Transverse colon (tissue), 4 donors: ENCODE measurements around the gene ABCA7. TPM values are rescaled to one million over a fixed set of nuclear protein-coding genes. Genes with fewer than 3 reads are reported as not detected.
A peak's percentile ranks its signal among the peaks of the same experiment; 100 is the strongest.

Experiments used
- DNase-seq: peaks from one replicate; pipeline ENCODE4 v3.0.0-alpha.2; 2019
- H3K27ac ChIP-seq, 4 donors: fragments of 200-600 bp; sonication (generic); 2 replicates each; pipeline ENCODE4 v1.5.1; 2016 to 2018; ENCODE audit warnings: inconsistent platforms in 4 of 4
- H3K27me3 ChIP-seq: fragments of 200-600 bp; sonication (generic); 2 replicates; pipeline ENCODE4 v1.5.1; 2017; ENCODE audit warnings: inconsistent platforms
- H3K36me3 ChIP-seq, 4 donors: fragments of 200-600 bp; sonication (generic); 2 replicates each; pipeline ENCODE4 v1.5.1; 2017 to 2019; ENCODE audit warnings: inconsistent platforms in 4 of 4
- H3K4me1 ChIP-seq, 4 donors: fragments of 200-600 bp; sonication (generic); 2 replicates each; pipeline ENCODE4 v1.5.1; 2017 to 2020; ENCODE audit warnings: inconsistent platforms in 4 of 4
- H3K4me3 ChIP-seq, 4 donors: fragments of 200-600 bp; sonication (generic); 1 replicate in 1 of 4; 2 replicates in 3 of 4; pipeline versions ENCODE4 v1.5.1 to v1.6.1; 2017 to 2019; ENCODE audit warnings: inconsistent platforms in 4 of 4
- H3K9me3 ChIP-seq, 2 donors: fragments of 200-600 bp; sonication (generic); 2 replicates each; pipeline ENCODE4 v1.5.1; 2017 to 2019; ENCODE audit warnings: inconsistent platforms in 2 of 2
- CTCF ChIP-seq, 5 experiments: fragments of 200-600 bp in 3 of 5; fragments of 450-650 bp in 2 of 5; sonication (generic) in 3 of 5; IDR thresholded peaks; 1 replicate in 2 of 5; 2 replicates in 3 of 5; pipeline ENCODE4 v1.5.1; 2016 to 2017; ENCODE audit warnings: antibody characterized with exemption in 5 of 5, inconsistent platforms in 3 of 5, mild to moderate bottlenecking in 2 of 5, moderate library complexity in 1 of 5
- EP300 ChIP-seq: sonication (generic); formaldehyde crosslinking; IDR thresholded peaks from one replicate; pipeline ENCODE4 v1.6.1; 2017; ENCODE audit warnings: antibody characterized with exemption, low read depth
- POLR2A ChIP-seq: fragments of 450-650 bp; IDR thresholded peaks from one replicate; pipeline ENCODE4 v1.6.1; 2016; ENCODE audit warnings: antibody characterized with exemption, mild to moderate bottlenecking, moderate library complexity
- POLR2AphosphoS5 ChIP-seq, 3 donors: sonication (generic); formaldehyde crosslinking; IDR thresholded peaks; one replicate each; pipeline ENCODE4 v1.6.1; 2016; ENCODE audit warnings: antibody characterized with exemption in 3 of 3
- WGBS, 2 donors: methylation state at CpG; one replicate each; pipeline ENCODE4 v1.1.5; 2018; ENCODE audit warnings: low coverage in 1 of 2; 5-methylcytosine and 5-hydroxymethylcytosine counted together
- in situ Hi-C, 4 donors: fragments of 200-750 bp; cut with MboI; loops; one replicate each; pipeline versions ENCODE4 v1.15.0 to v1.15.1; 2017; ENCODE audit warnings: low sequenced_read_pairs in 3 of 4, low pct_ligation_motif_present in 1 of 4, low pct_unique_long_range_greater_than_20kb in 1 of 4
- intact Hi-C: fragments of 100-400 bp; cut with DNase I; formaldehyde crosslinking; loops from one replicate; pipeline ENCODE4 v1.15.1; 2023; ENCODE audit warnings: low total_unique reads
- total RNA-seq, 4 donors: library from RNA; depleted of rRNA; stranded (reverse); fragments of >200 nt; gene quantifications; one replicate each; pipeline ENCODE4 v1.1.0, GENCODE V29; 2016

ABCA7 gene
- total RNA-seq, 4 donors from 2014 or later = 47.1 to 128 (median 82.0) TPM

- TF ChIP-seq POLR2A (no peak), CTCF (IDR thresholded peaks at IDR 0.05) (no peak), POLR2AphosphoS5 (IDR thresholded peaks at IDR 0.05) (peak in 1 of 3 donors; percentile 11), EP300 (no peak)
- Histone ChIP-seq H3K36me3 (peaks cover 0 to 10% (median 4%) of the 10 kb centered on the region in 4 donors), H3K27me3 (no peaks in the 10 kb centered on the region), H3K4me1 (peaks cover 19 to 48% (median 36%) of the 10 kb centered on the region in 4 donors), H3K9me3 (no peaks in the 10 kb centered on the region), H3K27ac (no peak overlapping the region), H3K4me3 (no peak overlapping the region)
- in situ Hi-C loops (no loop called here), intact Hi-C loops (loop anchor here (10.0 kb wide), 2 partner anchors 137 to 183 kb away; partner anchors contain the start of genes ARID3A, ATP5F1D and MIDN)
- no peak for DNase-seq
- WGBS, 2 donors = 88% methylated on average over 24 of the region's 25 CpGs; no CpG with 5 or more reads in 1 of the 2 donors
Measured at GRCh38 chr19:1107661-1108261, 67.9 kb downstream of the ABCA7 start.

GRCh38 chr19:1108291-1109031, 68.6 kb downstream of the ABCA7 start:
- 94% methylated on average over 82 of the region's 89 CpGs; no CpG with 5 or more reads in 1 of the 2 donors for WGBS, 2 donors
- Histone ChIP-seq H3K27me3 (no peaks in the 10 kb centered on the region), H3K36me3 (peaks cover 0 to 10% (median 4%) of the 10 kb centered on the region in 4 donors), H3K4me3 (no peak overlapping the region), H3K27ac (no peak overlapping the region), H3K4me1 (peaks cover 19 to 48% (median 36%) of the 10 kb centered on the region in 4 donors), H3K9me3 (no peaks in the 10 kb centered on the region)
- intact Hi-C loops (loop anchor here (10.0 kb wide), 2 partner anchors 136 to 184 kb away; partner anchors contain the start of genes ARID3A, ATP5F1D and MIDN), in situ Hi-C loops (no loop called here)
- TF ChIP-seq POLR2A (no peak), EP300 (no peak), POLR2AphosphoS5 (IDR thresholded peaks at IDR 0.05) (no peak), CTCF (IDR thresholded peaks at IDR 0.05) (no peak)
- DNase-seq = no peak

GRCh38 chr19:1109032-1109551, 69.2 kb downstream of the ABCA7 start:
- Histone ChIP-seq H3K36me3 (peaks cover 0 to 10% (median 4%) of the 10 kb centered on the region in 4 donors), H3K27ac (no peak overlapping the region), H3K4me1 (peaks cover 25 to 54% (median 41%) of the 10 kb centered on the region in 4 donors), H3K9me3 (no peaks in the 10 kb centered on the region), H3K27me3 (no peaks in the 10 kb centered on the region), H3K4me3 (no peak overlapping the region)
- DNase-seq = no peak
- 90% methylated on average over 38 of the region's 48 CpGs; no CpG with 5 or more reads in 1 of the 2 donors for WGBS, 2 donors
- TF ChIP-seq POLR2AphosphoS5 (IDR thresholded peaks at IDR 0.05) (peak in 1 of 3 donors; percentile 6), CTCF (IDR thresholded peaks at IDR 0.05) (no peak)
- in situ Hi-C loops = no loop called here
- intact Hi-C loops = loop anchor here (10.0 kb wide), 2 partner anchors 136 to 184 kb away; partner anchors contain the start of genes ARID3A, ATP5F1D and MIDN
